ENCODE data around the gene TNFRSF17.
"Not testable (repeated sequence)": the region's sequence is repeated elsewhere in the genome, so short reads cannot be mapped to it uniquely, and the experiment has no call there.

Gene TNFRSF17

GRCh38 chr16:11955713-11956123, 9.3 kb upstream of the TNFRSF17 start:
- H2BK5ac ChIP-seq (ENCODE audit: low read depth, low read length, poor library complexity, severe bottlenecking), result no peak overlapping the region
- no peak overlapping the region for H2BK120ac ChIP-seq (ENCODE audit: low read depth, low read length)
- no peaks in the 10 kb centered on the region for H3K27me3 ChIP-seq (ENCODE audit: control insufficient read depth in 1 of 2, insufficient read depth in 1 of 2, low read length in 2 of 2)
- peak overlapping the region in 1 of 2 experiments; percentile 46 for H3K23ac ChIP-seq (ENCODE audit: low read length in 2 of 2)
- no peaks in the 10 kb centered on the region for H3K79me1 ChIP-seq (replicated peaks; ENCODE audit: low read length, poor library complexity, severe bottlenecking)
- H3K18ac ChIP-seq (ENCODE audit: low read depth in 1 of 2, low read length in 2 of 2), result peak overlapping the region in 1 of 2 experiments; percentile 25
- peak overlapping the region; percentile 10 for H3K4me2 ChIP-seq (ENCODE audit: low read length, poor library complexity, severe bottlenecking)
- no peak overlapping the region for H2BK15ac ChIP-seq (ENCODE audit: low read depth, poor library complexity, severe bottlenecking)
- no peaks in the 10 kb centered on the region for H3K36me3 ChIP-seq (ENCODE audit: control insufficient read depth in 1 of 2, insufficient read depth in 2 of 2, low read depth in 1 of 2, low read length in 2 of 2)
- H3K27ac ChIP-seq (ENCODE audit: low read length, poor library complexity, severe bottlenecking), result peak overlapping the region; percentile 24
- H3K4me3 ChIP-seq (ENCODE audit: insufficient read depth in 1 of 2, low read depth in 1 of 2, low read length in 2 of 2), result peak overlapping the region in 1 of 2 experiments; percentile 12
- peak overlapping the region; percentile 23 to 29 for H2BK12ac ChIP-seq (ENCODE audit: low read length in 2 of 2)
- no peak overlapping the region for H2AFZ ChIP-seq (ENCODE audit: low read depth, low read length)
- H3K9me3 ChIP-seq (ENCODE audit: control insufficient read depth, low read length), result no peaks in the 10 kb centered on the region
- no peak overlapping the region for H2AK5ac ChIP-seq (ENCODE audit: low read length, severe bottlenecking)
- peak; percentile 97 for DNase-seq
- peak overlapping the region; percentile 47 for H3K9ac ChIP-seq (ENCODE audit: low read length)
- no peak overlapping the region for H4K91ac ChIP-seq (ENCODE audit: low read length)
- peaks cover 14% of the 10 kb centered on the region for H3K4me1 ChIP-seq (ENCODE audit: control insufficient read depth, insufficient read depth, low read depth, low read length)
- WGBS, result 3% methylated on average over 8 of the region's 8 CpGs
- H3K4ac ChIP-seq (ENCODE audit: low read depth in 1 of 2, low read length in 2 of 2), result no peak overlapping the region
- no peak overlapping the region for H3K14ac ChIP-seq (ENCODE audit: low read length in 2 of 2)
- peak overlapping the region; percentile 52 for H4K8ac ChIP-seq (ENCODE audit: low read length)

- Histone ChIP-seq H4K8ac (ENCODE audit: low read length) (no peak overlapping the region), H2AFZ (ENCODE audit: low read depth, low read length) (no peak overlapping the region), H2BK12ac (ENCODE audit: low read length in 2 of 2) (no peak overlapping the region), H3K79me1 (replicated peaks; ENCODE audit: low read length, poor library complexity, severe bottlenecking) (no peaks in the 10 kb centered on the region), H3K36me3 (ENCODE audit: control insufficient read depth in 1 of 2, insufficient read depth in 2 of 2, low read depth in 1 of 2, low read length in 2 of 2) (no peaks in the 10 kb centered on the region), H2BK120ac (ENCODE audit: low read depth, low read length) (peak overlapping the region; percentile 64), H3K23ac (ENCODE audit: low read length in 2 of 2) (no peak overlapping the region), H3K4ac (ENCODE audit: low read depth in 1 of 2, low read length in 2 of 2) (no peak overlapping the region), H3K4me1 (ENCODE audit: control insufficient read depth, insufficient read depth, low read depth, low read length) (peaks cover 14% of the 10 kb centered on the region), H2AK5ac (ENCODE audit: low read length, severe bottlenecking) (peak overlapping the region; percentile 53), H3K4me3 (ENCODE audit: insufficient read depth in 1 of 2, low read depth in 1 of 2, low read length in 2 of 2) (no peak overlapping the region), H2BK5ac (ENCODE audit: low read depth, low read length, poor library complexity, severe bottlenecking) (no peak overlapping the region), H3K9ac (ENCODE audit: low read length) (no peak overlapping the region), H3K9me3 (ENCODE audit: control insufficient read depth, low read length) (no peaks in the 10 kb centered on the region), H3K18ac (ENCODE audit: low read depth in 1 of 2, low read length in 2 of 2) (no peak overlapping the region), H4K91ac (ENCODE audit: low read length) (no peak overlapping the region), H3K27me3 (ENCODE audit: control insufficient read depth in 1 of 2, insufficient read depth in 1 of 2, low read length in 2 of 2) (no peaks in the 10 kb centered on the region), H3K14ac (ENCODE audit: low read length in 2 of 2) (no peak overlapping the region), H2BK15ac (ENCODE audit: low read depth, poor library complexity, severe bottlenecking) (no peak overlapping the region), H3K27ac (ENCODE audit: low read length, poor library complexity, severe bottlenecking) (no peak overlapping the region), H3K4me2 (ENCODE audit: low read length, poor library complexity, severe bottlenecking) (no peak overlapping the region)
- no peak for DNase-seq
- 96% methylated on average over 2 of the region's 2 CpGs for WGBS
Observed at GRCh38 chr16:11956558-11956957, 8.5 kb upstream of the TNFRSF17 start.

DNA sequence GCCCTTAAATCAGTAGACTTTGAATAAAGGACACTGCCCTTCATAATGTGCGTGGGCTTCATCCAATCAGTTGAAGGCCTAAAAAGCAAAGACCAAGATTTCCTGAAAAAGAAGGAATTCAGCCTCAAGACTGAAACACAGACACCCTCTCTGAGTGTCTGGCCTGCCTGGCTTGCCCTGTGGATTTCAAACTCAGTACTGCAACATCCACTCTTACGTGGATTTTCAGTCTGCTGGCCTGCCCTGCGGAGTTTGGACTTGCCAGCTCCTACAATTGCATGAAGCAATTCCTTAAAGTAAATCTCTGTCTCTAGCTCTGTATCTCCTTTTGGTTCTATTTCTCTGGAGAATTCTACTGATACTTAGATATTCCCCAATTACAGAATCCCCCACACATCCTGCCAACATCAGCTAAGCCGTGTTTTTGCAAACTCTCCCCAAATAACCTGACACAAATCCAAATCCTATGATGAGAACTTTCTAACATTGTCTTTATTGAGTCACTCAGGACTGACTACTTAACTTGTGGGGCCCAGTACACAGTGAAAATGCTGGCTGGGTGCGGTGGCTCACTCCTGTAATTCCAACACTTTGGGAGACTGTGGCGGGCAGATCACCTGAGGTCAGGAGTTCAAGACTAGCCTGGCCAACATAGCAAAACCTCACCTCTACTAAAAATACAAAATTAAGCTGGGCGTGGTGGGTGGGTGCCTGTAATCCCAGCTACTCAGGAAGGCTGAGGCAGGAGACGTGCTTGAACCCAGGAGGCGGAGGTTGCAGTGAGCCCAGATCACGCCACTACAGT, 7.2 kb upstream of the TNFRSF17 start:
- no peak overlapping the region for H2AFZ ChIP-seq (ENCODE audit: low read depth, low read length)
- H3K36me3 ChIP-seq (ENCODE audit: control insufficient read depth in 1 of 2, insufficient read depth in 2 of 2, low read depth in 1 of 2, low read length in 2 of 2), result no peaks in the 10 kb centered on the region
- no peak overlapping the region for H3K4me3 ChIP-seq (ENCODE audit: insufficient read depth in 1 of 2, low read depth in 1 of 2, low read length in 2 of 2)
- H3K4me2 ChIP-seq (ENCODE audit: low read length, poor library complexity, severe bottlenecking), result no peak overlapping the region
- no peak overlapping the region for H3K27ac ChIP-seq (ENCODE audit: low read length, poor library complexity, severe bottlenecking)
- no peak overlapping the region for H4K8ac ChIP-seq (ENCODE audit: low read length)
- no peak overlapping the region for H2BK5ac ChIP-seq (ENCODE audit: low read depth, low read length, poor library complexity, severe bottlenecking)
- H3K23ac ChIP-seq (ENCODE audit: low read length in 2 of 2), result no peak overlapping the region
- H3K18ac ChIP-seq (ENCODE audit: low read depth in 1 of 2, low read length in 2 of 2), result no peak overlapping the region
- WGBS, result 93% methylated on average over 10 of the region's 10 CpGs
- no peak for DNase-seq
- no peaks in the 10 kb centered on the region for H3K27me3 ChIP-seq (ENCODE audit: control insufficient read depth in 1 of 2, insufficient read depth in 1 of 2, low read length in 2 of 2)
- H2BK15ac ChIP-seq (ENCODE audit: low read depth, poor library complexity, severe bottlenecking), result no peak overlapping the region
- no peak overlapping the region for H2BK120ac ChIP-seq (ENCODE audit: low read depth, low read length)
- peaks cover 14% of the 10 kb centered on the region for H3K4me1 ChIP-seq (ENCODE audit: control insufficient read depth, insufficient read depth, low read depth, low read length)
- H2BK12ac ChIP-seq (ENCODE audit: low read length in 2 of 2), result no peak overlapping the region
- peak overlapping the region; percentile 61 for H3K9ac ChIP-seq (ENCODE audit: low read length)
- no peaks in the 10 kb centered on the region for H3K9me3 ChIP-seq (ENCODE audit: control insufficient read depth, low read length)
- H3K4ac ChIP-seq (ENCODE audit: low read depth in 1 of 2, low read length in 2 of 2), result no peak overlapping the region
- H3K79me1 ChIP-seq (replicated peaks; ENCODE audit: low read length, poor library complexity, severe bottlenecking), result no peaks in the 10 kb centered on the region
- peak overlapping the region; percentile 8 for H2AK5ac ChIP-seq (ENCODE audit: low read length, severe bottlenecking)
- no peak overlapping the region for H3K14ac ChIP-seq (ENCODE audit: low read length in 2 of 2)
- H4K91ac ChIP-seq (ENCODE audit: low read length), result no peak overlapping the region

GRCh38 chr16:11962457-11962856, 2.6 kb upstream of the TNFRSF17 start:
- not testable (repeated sequence) for H2AFZ ChIP-seq (ENCODE audit: low read depth, low read length)

More at GRCh38 chr16:11962457-11962856, 2.6 kb upstream of the TNFRSF17 start:
- not testable (repeated sequence) for H4K91ac ChIP-seq (ENCODE audit: low read length); H3K4me1 ChIP-seq (ENCODE audit: control insufficient read depth, insufficient read depth, low read depth, low read length); DNase-seq; H3K27ac ChIP-seq (ENCODE audit: low read length, poor library complexity, severe bottlenecking); H3K4me2 ChIP-seq (ENCODE audit: low read length, poor library complexity, severe bottlenecking); H3K4ac ChIP-seq (ENCODE audit: low read depth in 1 of 2, low read length in 2 of 2); H3K9ac ChIP-seq (ENCODE audit: low read length); H2BK15ac ChIP-seq (ENCODE audit: low read depth, poor library complexity, severe bottlenecking); H3K23ac ChIP-seq (ENCODE audit: low read length in 2 of 2); H3K27me3 ChIP-seq (ENCODE audit: control insufficient read depth in 1 of 2, insufficient read depth in 1 of 2, low read length in 2 of 2); H2AK5ac ChIP-seq (ENCODE audit: low read length, severe bottlenecking); H3K36me3 ChIP-seq (ENCODE audit: control insufficient read depth in 1 of 2, insufficient read depth in 2 of 2, low read depth in 1 of 2, low read length in 2 of 2); H2BK12ac ChIP-seq (ENCODE audit: low read length in 2 of 2); H3K79me1 ChIP-seq (replicated peaks; ENCODE audit: low read length, poor library complexity, severe bottlenecking); H2BK5ac ChIP-seq (ENCODE audit: low read depth, low read length, poor library complexity, severe bottlenecking); H3K14ac ChIP-seq (ENCODE audit: low read length in 2 of 2); H3K4me3 ChIP-seq (ENCODE audit: insufficient read depth in 1 of 2, low read depth in 1 of 2, low read length in 2 of 2); H4K8ac ChIP-seq (ENCODE audit: low read length); H3K9me3 ChIP-seq (ENCODE audit: control insufficient read depth, low read length); H3K18ac ChIP-seq (ENCODE audit: low read depth in 1 of 2, low read length in 2 of 2); H2BK120ac ChIP-seq (ENCODE audit: low read depth, low read length)
- 91% methylated on average over 4 of the region's 5 CpGs for WGBS
